Stimulated activated naive CD8-positive, alpha-beta T cell treated with anti-CD3 and anti-CD28 coated beads, Interleukin-15, amount 100 ng/mL, for 72 hours (primary cell): ENCODE data around the gene AGAP5.
"Not testable (repeated sequence)": the region's sequence is repeated elsewhere in the genome, so short reads cannot be mapped to it uniquely, and the experiment has no call there.

ENCODE experiments used
- ATAC-seq: fragments of 150-1000 bp; cut with Tn5 transposase; 2 replicates; pipeline ENCODE4 v1.10.0; 2021; ENCODE audit warnings: mild to moderate bottlenecking, moderate library complexity
- DNase-seq, 2 donors: peaks; one replicate each; pipeline ENCODE4 v3.0.0; 2021 to 2022
- H3K27ac Mint-ChIP-seq, 2 donors: one replicate each; pipeline ENCODE4 v1.8.0; 2022; ENCODE audit warnings: mild to moderate bottlenecking in 2 of 2, mixed read lengths in 2 of 2, moderate library complexity in 2 of 2
- H3K27me3 Mint-ChIP-seq: one replicate; pipeline ENCODE4 v1.8.0; 2022; ENCODE audit warnings: mixed read lengths
- H3K4me1 Mint-ChIP-seq: one replicate; pipeline ENCODE4 v1.8.0; 2022; ENCODE audit warnings: mild to moderate bottlenecking, mixed read lengths
- H3K4me3 Mint-ChIP-seq, 2 donors: one replicate each; pipeline ENCODE4 v1.8.0; 2022; ENCODE audit warnings: mild to moderate bottlenecking in 2 of 2, mixed read lengths in 2 of 2, moderate library complexity in 1 of 2
- H3K9me3 Mint-ChIP-seq, 2 donors: one replicate each; pipeline ENCODE4 v1.8.0; 2022; ENCODE audit warnings: mixed read lengths in 2 of 2

The AGAP5 gene

DNA sequence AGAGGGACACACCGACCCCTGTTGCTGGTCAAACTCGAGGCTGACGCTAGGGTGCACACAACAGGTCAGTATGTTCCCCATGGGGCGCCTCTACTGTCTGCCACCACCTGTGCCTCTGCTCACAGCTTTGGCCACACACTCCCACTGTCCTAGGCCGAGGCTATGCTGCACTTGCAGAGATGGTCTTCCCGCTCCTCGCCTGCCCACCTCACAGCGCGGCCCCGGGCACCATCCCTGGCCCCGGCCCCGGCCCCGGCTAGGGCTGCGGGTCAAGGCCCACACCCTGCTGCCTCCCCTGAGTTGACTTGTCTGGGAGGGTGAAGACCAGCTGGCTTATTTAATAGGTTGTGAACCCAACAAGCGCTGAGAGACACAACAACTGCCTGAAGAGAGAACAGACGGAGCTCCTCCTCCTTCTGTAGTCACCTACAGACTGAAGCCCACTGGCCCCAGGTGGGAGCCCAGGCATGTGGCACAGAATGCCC, at the start of gene AGAP5:
TSS of gene AGAP5 (minus strand) at position 435 of the 485 bp plus-strand sequence. CDS start at position 81, 354 bp downstream.
- H3K4me1 Mint-ChIP-seq, H3K27ac Mint-ChIP-seq, ATAC-seq, DNase-seq, H3K9me3 Mint-ChIP-seq, H3K27me3 Mint-ChIP-seq, H3K4me3 Mint-ChIP-seq: not testable (repeated sequence)

DNA sequence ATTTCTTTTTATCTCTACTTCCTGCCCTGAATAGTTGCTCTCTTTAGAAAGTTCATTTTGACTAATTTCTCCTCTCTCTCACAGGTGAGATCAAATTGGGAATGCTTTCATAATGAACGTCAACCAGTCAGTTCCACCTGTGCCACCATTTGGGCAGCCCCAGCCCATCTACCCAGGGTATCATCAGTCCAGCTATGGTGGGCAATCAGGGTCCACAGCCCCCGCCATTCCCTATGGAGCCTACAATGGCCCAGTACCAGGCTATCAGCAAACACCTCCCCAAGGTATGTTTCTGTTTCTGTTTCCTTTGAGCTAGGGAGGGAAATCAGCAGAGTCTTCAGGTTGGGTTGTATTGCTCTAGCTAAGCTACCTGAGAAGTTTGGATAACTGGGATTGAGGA, 48.8 kb upstream of the AGAP5 start:
- H3K9me3 Mint-ChIP-seq: no peaks in the 10 kb centered on the region
- peaks cover 52% of the 10 kb centered on the region for H3K4me1 Mint-ChIP-seq
- DNase-seq: no peak

DNA sequence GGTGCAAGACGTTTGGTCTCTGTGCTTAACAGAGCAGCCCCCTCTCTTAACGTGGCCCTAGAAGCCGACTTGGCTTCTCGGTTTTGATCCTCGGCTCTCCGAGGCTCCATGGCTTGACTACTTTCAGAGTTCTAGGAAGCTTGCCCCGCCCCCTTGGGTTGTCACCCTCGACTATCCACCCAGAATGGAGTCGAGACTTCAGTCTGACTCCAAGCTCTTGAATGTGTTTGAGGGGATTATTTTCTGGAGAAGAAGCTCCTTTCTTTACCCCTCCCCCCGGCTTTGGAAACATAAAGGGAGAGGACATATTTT, 46.7 kb upstream of the AGAP5 start:
- H3K4me3 Mint-ChIP-seq: peak overlapping the region; percentile 97 to 98
- H3K4me1 Mint-ChIP-seq: peaks cover 47% of the 10 kb centered on the region
- DNase-seq (peak; percentile 46 to 57), ATAC-seq (peak; percentile 53)
- no peaks in the 10 kb centered on the region for H3K27me3 Mint-ChIP-seq
- H3K9me3 Mint-ChIP-seq: no peaks in the 10 kb centered on the region
- H3K27ac Mint-ChIP-seq: peak overlapping the region; percentile 100

More for the DNA sequence above, 48.8 kb upstream of the AGAP5 start:
- no peak overlapping the region for H3K27ac Mint-ChIP-seq
- H3K4me3 Mint-ChIP-seq: peak overlapping the region in 1 of 2 donors; percentile 29
- no peaks in the 10 kb centered on the region for H3K27me3 Mint-ChIP-seq
- ATAC-seq: no peak

DNA sequence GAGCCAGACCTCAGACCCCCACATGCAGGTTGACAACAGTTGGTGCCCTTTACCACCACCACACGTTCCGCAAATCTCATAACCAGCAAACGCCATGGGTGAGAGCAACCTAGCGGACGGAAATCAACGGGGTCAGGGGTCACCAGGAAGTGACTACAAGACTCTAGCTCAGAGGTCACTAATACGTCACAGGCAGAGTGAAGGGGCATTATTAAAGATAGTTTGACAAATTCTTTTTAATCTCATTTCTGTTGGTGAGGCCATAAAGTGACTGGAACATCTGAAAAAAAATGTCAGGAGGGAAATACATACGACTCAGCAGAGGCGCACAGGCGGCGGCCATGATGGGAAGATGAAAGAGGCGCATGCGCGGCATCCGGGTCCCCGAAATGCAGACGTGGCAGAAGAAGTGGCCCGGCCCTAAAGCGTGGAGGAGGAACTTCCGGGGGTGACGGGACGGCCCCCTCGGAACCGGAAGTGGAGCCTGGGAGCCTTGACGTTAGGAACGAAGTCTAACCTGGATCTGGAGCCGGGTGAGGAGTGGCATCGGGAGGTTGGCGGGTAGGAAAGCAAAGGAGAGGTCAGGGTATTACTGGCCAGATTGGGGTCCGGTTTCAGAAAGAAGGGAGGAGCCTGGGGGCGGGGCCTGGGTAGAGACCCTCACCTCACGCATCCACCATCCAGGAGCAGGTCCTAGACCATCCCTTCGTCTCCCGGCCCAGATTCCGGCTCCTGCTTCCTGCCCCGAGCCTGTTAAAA, 46.2 kb upstream of the AGAP5 start, which contains the start of gene SEC24C:
TSS of gene SEC24C (plus strand) at position 468 of the 759 bp plus-strand sequence. CDS start 2,461 bp downstream, outside the sequence.
- Mint-ChIP-seq H3K27me3 (no peaks in the 10 kb centered on the region), H3K9me3 (no peaks in the 10 kb centered on the region), H3K4me1 (peaks cover 41% of the 10 kb centered on the region), H3K4me3 (peak within 1 kb of the TSS; percentile 97 to 98), H3K27ac (peak within 1 kb of the TSS; percentile 100)
- DNase-seq (peak; percentile 91 to 95), ATAC-seq (peak; percentile 97)

DNA sequence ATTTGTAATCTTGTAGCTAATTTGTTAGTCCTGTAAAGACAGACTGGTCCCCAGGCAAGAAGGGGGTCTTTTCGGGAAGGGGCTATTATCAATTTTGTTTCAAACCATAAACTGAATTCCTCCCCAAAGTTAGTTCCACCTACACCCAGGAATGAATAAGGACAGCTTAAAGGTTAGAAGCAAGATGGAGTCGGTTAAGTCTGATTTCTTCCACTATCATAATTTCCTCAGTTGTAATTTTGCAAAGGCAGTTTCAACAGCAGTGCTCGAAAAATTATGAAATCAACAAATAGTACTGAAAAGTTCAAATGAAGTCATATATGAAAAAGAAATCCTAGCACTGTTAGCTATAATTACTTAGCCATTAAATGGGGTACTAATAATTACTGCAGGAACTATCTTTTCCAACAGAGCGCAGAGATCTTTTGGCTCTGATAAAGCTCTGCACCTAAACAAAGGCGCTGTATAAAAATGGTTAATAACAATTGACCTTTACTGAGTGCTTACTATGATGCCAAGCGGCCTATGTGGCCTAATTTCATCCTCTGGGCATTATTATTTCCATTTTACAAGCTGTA, 45.5 kb upstream of the AGAP5 start:
- Mint-ChIP-seq H3K4me3 (peak overlapping the region; percentile 97 to 98), H3K27me3 (no peaks in the 10 kb centered on the region), H3K27ac (peak overlapping the region; percentile 100), H3K4me1 (peaks cover 36% of the 10 kb centered on the region), H3K9me3 (no peaks in the 10 kb centered on the region)
- ATAC-seq (no peak), DNase-seq (no peak)

DNA sequence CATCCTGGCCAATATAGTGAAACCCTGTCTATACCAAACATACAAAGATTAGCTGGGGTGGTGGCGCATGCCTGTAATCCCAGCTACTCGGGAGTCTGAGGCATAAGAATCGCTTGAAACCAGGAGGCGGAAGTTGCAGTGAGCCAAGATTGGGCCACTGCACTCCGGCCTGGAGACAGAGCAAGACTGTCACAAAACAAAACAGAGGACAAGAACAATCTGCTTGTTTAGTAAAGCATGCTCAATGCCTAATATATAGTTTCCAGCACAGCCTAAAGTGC, 44.5 kb upstream of the AGAP5 start:
- H3K9me3 Mint-ChIP-seq: no peaks in the 10 kb centered on the region
- no peak overlapping the region for H3K4me3 Mint-ChIP-seq
- no peak overlapping the region for H3K27ac Mint-ChIP-seq
- H3K4me1 Mint-ChIP-seq: peaks cover 36% of the 10 kb centered on the region
- DNase-seq (no peak), ATAC-seq (no peak)
- H3K27me3 Mint-ChIP-seq: no peaks in the 10 kb centered on the region

DNA sequence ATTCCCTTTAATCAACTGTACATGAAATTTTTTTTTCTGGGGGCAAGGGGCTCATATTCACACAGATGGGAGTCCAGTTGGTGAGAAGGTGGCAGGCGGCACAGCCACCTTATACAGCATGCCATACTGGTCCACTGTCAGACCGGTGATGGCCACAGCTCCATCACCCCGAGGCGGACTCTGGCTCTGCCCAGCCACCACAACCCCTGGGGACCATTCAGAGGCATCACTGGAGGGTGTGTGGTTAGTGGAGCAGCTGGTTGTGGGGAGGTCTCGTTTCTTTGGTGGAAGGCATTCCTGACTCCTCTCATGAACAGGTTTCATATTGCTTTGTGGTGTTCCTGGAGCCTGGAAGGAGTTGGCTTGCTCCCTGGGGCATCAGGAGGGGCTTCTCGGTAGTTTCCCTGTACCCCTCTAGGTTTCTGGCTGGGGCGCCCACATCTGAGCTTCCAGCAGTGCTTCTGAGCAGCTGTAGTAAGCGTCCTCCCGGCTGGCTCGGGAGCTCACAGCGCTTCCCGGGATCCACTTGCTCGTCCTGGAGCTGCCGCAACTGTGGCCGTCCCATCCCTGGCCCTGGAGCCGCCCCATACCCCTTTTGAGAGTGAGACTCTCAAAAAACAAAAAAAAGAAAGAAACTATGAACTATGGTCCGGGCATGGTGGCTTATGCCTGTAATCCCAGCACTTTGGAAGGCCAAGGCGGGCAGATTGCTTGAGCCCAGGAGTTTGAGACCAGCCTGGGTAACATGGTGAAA, 42.8 kb upstream of the AGAP5 start:
- Mint-ChIP-seq H3K4me1 (peaks cover 23% of the 10 kb centered on the region), H3K27ac (peak overlapping the region in 1 of 2 donors; percentile 65)
- not testable (repeated sequence) for DNase-seq, H3K27me3 Mint-ChIP-seq, H3K9me3 Mint-ChIP-seq, ATAC-seq, H3K4me3 Mint-ChIP-seq

DNA sequence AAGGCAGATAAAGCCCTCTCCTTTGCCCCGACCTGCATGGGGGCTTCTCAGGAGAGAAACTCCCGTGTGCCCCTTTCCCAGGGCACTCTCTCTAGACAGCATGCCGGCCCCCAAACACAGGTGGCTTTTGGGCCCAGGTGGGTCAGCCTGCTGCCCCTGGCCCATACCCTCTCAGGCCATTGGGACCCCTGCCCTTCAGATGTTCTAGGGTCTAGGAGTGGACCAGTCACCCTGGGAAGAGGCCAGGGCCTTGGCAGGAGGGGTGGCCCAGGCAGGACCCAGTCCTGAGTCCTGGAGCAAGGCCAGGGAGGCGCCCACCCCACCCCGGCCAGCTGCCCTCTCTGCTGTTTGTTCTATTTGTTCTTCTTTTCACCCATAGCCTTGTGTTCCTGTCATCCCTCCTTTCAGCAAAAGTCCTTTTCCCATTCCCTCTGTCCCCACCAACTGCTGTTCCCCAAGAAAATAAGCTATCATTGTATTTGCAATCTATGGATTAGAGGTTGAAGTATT, 36.9 kb upstream of the AGAP5 start:
- Mint-ChIP-seq H3K4me1 (peaks cover 13% of the 10 kb centered on the region), H3K27me3 (no peaks in the 10 kb centered on the region), H3K27ac (no peak overlapping the region), H3K9me3 (no peaks in the 10 kb centered on the region), H3K4me3 (no peak overlapping the region)
- no peak for DNase-seq
- no peak for ATAC-seq

DNA sequence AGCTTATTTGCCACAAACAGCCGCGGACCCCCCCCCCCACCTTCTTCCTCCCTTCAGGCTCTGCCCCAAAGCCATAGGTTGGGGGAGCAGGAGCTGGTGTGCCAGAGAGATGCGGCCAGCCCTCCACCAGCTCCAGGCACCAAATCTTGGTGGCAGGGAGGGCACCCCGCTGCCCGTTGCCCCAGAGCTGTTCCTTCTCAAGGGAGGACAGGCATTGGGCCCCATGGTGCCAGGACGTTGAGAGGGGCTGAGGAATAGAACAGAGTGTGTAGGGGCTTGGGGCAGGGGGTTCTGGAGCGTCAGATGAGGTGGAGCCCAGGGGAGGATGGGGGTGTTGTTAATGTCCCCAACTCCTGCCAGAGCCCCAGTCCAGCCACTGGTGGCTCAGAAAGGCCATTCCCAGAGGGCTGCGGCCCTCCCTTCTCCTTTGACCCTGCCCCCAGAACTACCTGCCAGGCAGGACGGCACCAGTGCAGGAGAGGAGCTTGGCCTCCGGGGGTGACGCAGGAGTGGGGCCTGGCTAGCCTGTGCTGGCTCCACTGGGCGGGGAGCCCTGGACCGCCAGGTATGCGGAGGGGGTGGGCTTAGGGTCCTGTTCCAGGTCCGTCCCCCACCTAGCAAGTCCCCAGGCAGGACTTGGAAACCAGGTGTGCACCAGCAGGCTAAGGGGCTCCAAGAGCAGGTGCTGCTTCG, 36.3 kb upstream of the AGAP5 start:
- H3K27ac Mint-ChIP-seq: peak overlapping the region in 1 of 2 donors; percentile 86
- no peak overlapping the region for H3K4me3 Mint-ChIP-seq
- H3K9me3 Mint-ChIP-seq: no peaks in the 10 kb centered on the region
- no peaks in the 10 kb centered on the region for H3K27me3 Mint-ChIP-seq
- peaks cover 13% of the 10 kb centered on the region for H3K4me1 Mint-ChIP-seq
- DNase-seq (no peak), ATAC-seq (no peak)

DNA sequence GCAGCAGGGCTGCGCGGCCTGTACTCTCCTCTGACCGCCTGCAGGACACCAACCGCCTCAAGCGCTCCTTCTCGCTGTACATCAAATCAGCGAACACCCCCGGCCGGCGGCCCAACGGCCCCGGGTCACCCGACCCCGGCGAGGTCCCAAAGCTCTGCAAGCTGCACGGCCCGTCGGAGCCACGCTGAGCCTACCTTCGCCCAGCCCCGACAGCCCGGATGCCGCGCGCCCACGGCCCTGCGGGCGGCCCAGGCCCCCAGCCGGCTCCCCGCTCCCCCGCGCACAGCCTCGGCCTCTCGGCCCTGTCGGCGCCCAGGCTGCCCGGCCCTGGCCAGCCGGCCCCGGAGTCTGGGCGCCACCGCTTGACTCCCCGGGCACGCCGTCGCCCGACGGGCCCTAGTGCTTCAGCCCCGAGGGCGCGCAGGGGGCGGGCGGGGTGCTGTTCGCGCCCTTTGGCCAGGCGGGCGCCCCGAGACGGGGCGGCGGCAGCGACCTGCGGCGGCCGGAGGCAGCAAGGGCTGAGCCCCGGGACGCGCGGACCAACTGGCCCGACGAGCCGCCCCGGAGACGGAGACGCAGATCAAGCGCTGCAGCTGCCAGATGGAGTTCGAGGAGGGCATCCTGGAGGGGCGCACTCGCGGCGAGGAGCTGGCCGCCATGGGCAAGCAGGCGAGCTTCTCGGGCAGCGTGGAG, 35.2 kb upstream of the AGAP5 start:
- Mint-ChIP-seq H3K4me1 (peaks cover 13% of the 10 kb centered on the region), H3K9me3 (no peaks in the 10 kb centered on the region), H3K4me3 (no peak overlapping the region), H3K27ac (no peak overlapping the region), H3K27me3 (no peaks in the 10 kb centered on the region)
- ATAC-seq (peak; percentile 15), DNase-seq (no peak)

DNA sequence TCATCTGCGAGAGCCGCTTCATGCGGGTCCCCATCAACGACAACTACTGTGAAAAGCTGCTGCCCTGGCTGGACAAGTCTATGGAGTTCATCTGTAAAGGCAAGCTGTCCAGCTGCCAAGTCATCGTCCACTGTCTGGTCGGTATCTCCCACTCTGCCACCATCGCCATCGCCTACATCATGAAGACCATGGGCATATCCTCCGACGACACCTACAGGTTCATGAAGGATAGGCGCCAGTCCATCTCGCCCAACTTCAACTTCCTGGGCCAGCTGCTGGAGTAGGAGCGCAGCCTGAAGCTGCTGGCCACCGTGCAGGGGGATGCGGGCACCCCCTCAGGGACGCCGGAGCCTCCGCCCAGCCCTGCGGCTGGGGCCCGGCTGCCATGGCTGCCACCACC, 34.5 kb upstream of the AGAP5 start:
- DNase-seq (no peak), ATAC-seq (no peak)
- no peaks in the 10 kb centered on the region for H3K9me3 Mint-ChIP-seq
- peak overlapping the region in 1 of 2 donors; percentile 92 for H3K27ac Mint-ChIP-seq
- no peaks in the 10 kb centered on the region for H3K27me3 Mint-ChIP-seq
- peaks cover 13% of the 10 kb centered on the region for H3K4me1 Mint-ChIP-seq
- H3K4me3 Mint-ChIP-seq: peak overlapping the region; percentile 29 to 54

DNA sequence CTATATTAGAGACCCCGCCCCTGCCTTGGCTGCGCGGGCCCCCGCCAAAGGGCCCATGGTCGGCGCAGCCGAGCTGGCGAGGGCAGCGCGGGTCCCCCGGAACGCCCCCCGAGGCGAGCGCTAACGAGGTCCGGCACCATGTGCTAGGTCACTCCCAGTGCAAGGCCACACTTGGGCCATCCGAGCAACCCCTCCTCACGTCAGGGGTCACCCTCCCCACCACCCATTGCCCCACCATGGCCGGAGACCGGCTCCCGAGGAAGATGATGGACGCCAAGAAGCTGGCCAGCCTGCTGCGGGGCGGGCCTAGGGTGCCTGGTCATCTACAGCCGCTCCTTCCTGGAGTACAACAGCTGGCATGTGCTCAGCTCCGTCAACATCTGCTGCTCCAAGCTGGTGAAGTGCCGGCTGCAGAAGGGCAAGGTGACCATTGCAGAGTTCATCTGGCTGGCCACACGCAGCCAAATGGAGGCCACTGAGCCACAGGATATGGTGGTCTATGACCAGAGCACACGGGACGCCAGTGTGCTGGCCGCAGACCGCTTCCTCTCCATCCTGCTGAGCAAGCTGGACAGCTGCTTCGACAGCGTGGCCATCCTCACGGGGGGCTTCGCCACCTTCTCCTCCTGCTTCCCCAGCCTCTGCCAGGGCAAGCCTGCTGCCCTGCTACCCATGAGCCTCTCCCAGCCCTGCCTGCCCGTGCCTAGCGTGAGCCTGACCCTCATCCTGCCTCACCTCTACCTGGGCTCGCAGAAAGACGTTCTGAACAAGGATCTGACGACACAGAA, 33.9 kb upstream of the AGAP5 start:
- Mint-ChIP-seq H3K27me3 (no peaks in the 10 kb centered on the region), H3K4me1 (peaks cover 13% of the 10 kb centered on the region), H3K4me3 (peak overlapping the region; percentile 39 to 54), H3K27ac (peak overlapping the region in 1 of 2 donors; percentile 92), H3K9me3 (no peaks in the 10 kb centered on the region)
- DNase-seq: no peak
- ATAC-seq: no peak

DNA sequence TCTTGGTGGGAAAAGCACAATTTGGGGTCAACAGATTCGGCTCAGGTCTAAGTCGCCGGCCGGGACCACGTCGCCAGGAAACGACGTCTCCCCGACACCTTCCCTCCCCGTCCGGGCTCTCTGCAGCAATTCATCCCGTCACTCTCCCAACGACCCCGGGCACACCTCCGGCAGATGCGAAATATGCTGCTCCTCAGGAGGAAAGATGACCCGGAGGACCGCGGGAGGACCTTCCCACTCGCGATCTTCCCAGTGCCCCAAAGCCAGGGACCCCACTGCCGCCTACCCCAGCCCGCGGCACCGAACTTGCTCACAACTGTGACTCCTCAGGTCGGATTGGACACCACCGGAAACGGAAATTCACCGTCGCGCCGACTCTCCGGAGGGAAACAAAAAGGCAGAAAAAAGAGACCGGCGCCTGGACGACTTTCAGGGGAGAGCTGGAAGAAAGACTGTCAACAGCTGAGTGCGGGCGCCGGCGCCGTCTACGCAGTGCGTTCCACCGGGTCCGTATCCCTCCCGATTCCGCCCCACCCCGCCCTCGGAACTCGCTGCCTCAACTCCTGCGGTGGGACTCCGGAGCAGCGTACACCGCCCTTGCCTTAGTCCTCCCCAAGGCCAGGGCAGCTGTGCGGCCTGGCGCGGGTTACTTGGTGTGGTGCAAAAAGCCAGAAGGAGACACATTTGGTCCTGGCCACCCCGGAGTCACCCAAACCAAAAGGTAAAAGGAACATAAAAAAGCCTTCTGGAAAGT, 32.4 kb upstream of the AGAP5 start:
- peak; percentile 95 for DNase-seq
- Mint-ChIP-seq H3K27ac (peak overlapping the region; percentile 96 to 98), H3K9me3 (no peaks in the 10 kb centered on the region), H3K4me1 (peaks cover 18% of the 10 kb centered on the region), H3K27me3 (no peaks in the 10 kb centered on the region), H3K4me3 (peak overlapping the region; percentile 88 to 98)
- peak; percentile 94 for ATAC-seq

DNA sequence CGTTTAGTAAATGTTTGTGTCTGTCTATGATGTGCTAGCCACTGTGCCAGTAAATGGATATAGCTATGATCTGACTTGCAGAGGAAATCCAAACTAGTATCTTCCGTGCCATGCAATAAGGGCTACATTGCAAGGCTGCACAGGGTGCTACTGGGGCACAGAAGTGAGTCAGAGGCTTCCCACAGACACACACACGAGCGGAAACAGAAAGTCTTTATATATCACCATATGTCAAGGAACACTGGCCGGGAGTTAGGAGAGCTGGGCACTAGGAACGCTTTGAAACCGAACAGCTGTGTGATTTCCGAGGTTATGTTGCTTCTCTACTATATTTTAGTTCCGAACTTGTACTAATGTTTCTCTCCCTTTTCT, 31.9 kb upstream of the AGAP5 start:
- not testable (repeated sequence) for H3K27me3 Mint-ChIP-seq

More for the DNA sequence above, 31.9 kb upstream of the AGAP5 start:
- peak; percentile 32 to 60 for DNase-seq
- peaks cover 18% of the 10 kb centered on the region for H3K4me1 Mint-ChIP-seq
- peak; percentile 52 for ATAC-seq
- peak overlapping the region; percentile 96 to 98 for H3K27ac Mint-ChIP-seq
- H3K4me3 Mint-ChIP-seq: peak overlapping the region; percentile 88 to 98
- not testable (repeated sequence) for H3K9me3 Mint-ChIP-seq
